C1 segment of cervical spinal cord (tissue), 14 donors: ENCODE data around the gene LARP6.

Experiments
- DNase-seq, 14 donors: peaks; one replicate each; lab custom pipeline; 2025; lab: John Stamatoyannopoulos, UW

Gene LARP6

GRCh38 chr15:70796516-70797310 lies 57.2 kb downstream of the LARP6 start:
- DNase-seq: no peak

DNA sequence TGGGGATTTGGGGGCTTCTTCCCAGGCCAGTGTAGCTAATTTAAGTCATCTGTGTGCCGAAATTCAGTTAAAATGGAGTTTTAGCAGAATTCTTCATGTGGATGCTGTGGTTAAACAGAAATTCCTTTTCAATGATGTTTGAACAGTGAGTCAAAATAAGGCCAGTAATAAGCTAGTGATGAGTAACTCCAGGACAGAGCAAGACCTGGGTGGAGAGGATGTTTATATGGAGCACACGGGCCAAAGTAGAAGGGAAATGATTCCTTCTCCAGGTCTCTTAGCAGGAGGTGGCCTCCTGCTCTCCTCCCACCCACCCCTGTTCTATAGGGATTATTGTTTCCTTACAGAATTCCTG lies 58.7 kb downstream of the LARP6 start:
- no peak for DNase-seq

GRCh38 chr15:70794596-70795310 lies 59.2 kb downstream of the LARP6 start:
- no peak for DNase-seq

GRCh38 chr15:70793694-70794093 lies 60.3 kb downstream of the LARP6 start:
- no peak for DNase-seq

DNA sequence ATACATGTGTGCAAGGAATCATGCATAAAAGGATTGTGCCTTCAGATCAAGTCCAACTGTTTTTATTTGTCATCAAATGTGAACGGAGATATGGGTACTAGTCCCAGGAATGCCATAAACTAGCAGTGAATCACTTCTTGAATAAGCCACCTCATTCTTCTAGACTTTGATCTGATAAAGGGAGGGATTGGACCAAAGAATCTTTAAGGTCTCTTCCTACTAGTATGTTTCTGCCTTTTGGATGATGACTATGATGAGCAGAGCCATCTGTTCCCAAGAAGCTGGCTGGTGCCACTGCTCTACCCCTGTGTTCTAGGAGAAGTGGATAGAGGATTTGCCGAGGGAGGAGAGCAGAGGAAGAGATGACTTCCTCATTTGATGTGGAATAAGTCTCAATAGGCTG lies 61.8 kb downstream of the LARP6 start:
- DNase-seq: no peak

DNA sequence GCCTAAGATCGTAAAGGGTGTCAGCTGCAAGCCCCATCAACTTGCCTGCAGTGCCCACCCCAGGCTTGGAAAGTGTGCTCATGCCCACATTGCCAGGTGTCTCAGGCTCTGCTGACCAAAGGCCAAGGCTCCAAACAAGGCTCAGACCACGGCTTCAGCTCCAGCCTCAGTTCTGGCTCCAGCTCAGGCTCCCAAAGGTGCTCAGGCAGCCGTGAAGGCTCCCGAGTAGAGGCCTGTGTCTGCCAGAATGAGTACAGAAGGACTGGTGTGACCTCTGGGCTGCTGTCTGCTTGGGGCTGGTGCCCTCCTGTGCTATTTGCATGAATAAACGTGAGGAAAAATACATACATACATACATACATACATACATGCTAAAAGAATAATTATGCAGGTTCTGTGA lies 62.7 kb downstream of the LARP6 start:
- no peak for DNase-seq

- DNase-seq: no peak
Measured at GRCh38 chr15:70789213-70789612, 64.7 kb downstream of the LARP6 start.

DNA sequence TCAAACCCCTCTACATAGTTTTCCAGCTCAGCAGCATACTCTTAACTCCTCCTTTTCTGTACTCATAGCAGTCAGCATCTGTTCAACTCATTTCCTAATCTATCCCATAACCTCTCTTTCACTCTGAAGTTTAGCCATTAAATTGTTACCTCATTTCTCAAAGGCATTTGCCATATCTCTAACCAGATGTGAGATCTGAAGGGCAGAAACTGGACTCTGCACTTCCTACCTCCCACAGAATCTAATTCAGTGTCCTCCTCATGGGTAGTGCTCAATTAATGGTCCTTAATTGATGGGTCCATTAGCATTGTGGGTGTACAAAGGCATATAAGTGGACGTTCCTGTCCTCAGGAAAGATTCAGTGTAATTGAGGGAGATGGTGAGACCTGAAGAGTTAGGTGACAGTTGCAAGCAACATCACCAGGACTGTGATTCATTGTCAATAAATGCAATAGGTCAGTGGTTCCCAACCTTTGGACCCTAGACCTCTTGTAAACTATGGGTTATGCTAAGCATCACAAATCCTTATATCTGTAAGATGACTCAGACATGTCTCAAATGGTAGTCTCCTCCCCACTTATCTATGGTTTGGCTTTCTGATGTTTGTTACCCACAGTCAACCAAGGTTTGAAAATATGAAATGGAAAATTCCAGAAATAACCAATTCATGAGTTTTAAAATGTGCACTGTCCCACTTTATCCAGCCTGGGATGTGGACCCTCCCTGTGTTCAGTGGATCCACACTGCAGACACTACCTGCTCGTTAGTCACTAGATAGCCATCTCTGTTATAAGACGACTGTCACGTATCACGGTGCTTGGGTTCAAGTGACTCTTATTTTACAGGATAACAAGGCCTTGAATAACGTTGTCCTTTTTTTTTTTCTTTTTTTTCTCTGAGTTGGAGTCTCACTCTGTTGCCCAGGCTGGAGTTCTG lies 65.6 kb downstream of the LARP6 start:
- no peak for DNase-seq

DNA sequence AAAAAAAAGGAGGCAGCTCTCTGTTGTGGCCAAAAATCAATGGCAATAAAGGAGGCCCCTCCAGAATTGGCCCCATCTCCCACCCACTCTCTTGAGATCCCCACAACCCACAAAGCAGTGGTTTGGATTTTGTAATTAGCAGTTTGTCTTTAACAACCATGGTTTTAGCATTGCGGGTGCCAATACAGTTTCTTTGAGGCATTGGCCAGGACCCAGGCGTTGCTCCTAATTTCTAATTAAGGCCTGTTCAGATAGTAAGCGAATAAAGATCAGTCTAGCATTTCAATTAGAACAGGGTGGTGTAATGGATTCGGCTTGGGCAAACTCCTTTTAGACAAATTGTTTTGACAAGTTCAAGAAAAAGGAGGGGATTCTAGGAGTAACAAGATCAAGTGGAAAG lies 67.0 kb downstream of the LARP6 start:
- no peak for DNase-seq

- DNase-seq: no peak
Measured at GRCh38 chr15:70783610-70784022, 70.3 kb downstream of the LARP6 start.

DNA sequence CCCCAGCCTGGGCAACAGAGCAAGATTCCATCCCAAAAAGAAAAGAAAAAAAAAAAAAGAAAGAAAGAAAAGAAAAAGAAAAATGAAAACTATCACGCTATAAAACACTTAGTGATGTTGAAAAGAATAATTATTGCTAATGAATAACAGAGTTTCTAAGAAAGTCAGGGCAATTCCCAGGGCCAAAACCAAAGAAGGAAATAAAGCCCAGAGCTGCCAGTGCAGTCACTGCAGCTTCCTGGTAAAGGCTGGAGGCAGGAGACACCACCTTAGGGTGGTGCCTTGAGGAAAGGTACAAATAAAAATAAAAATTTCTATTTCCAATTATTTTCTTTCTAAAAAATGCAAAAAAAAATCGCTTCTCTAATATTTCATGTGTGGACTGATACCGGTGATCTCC lies 70.9 kb downstream of the LARP6 start:
- DNase-seq: no peak

- DNase-seq: no peak
Measured at GRCh38 chr15:70781236-70781635, 72.7 kb downstream of the LARP6 start.
